RWPE2 (cell line): ENCODE measurements around the gene CGNL1.

Experiments
- ATAC-seq: fragments of 200-7000 bp; cut with Tn5 transposase; 3 replicates; pipeline ENCODE4 v1.9.1; 2021; ENCODE audit warnings: low read depth
- DNase-seq: peaks from one replicate; pipeline ENCODE4 v3.0.0-alpha.2; 2020; ENCODE audit warnings: low spot score
- H3K27ac ChIP-seq: fragments of 450-650 bp; 2 replicates; pipeline ENCODE4 v1.5.1; 2017; ENCODE audit warnings: mild to moderate bottlenecking; ENCODE audit not compliant: poor library complexity, severe bottlenecking
- H3K27me3 ChIP-seq: fragments of 250-450 bp; sonication (Bioruptor Pico); 2 replicates; pipeline ENCODE4 v1.5.1; 2021; ENCODE audit warnings: mild to moderate bottlenecking, moderate library complexity; ENCODE audit not compliant: insufficient read depth, poor library complexity, severe bottlenecking
- H3K36me3 ChIP-seq: fragments of 250-450 bp; sonication (Bioruptor Pico); 2 replicates; pipeline ENCODE4 v1.5.1; 2020; ENCODE audit warnings: low read depth, mild to moderate bottlenecking, moderate library complexity
- H3K4me1 ChIP-seq: fragments of 250-450 bp; sonication (Bioruptor Pico); 2 replicates; pipeline ENCODE4 v1.5.1; 2021; ENCODE audit warnings: mild to moderate bottlenecking, moderate library complexity; ENCODE audit not compliant: insufficient read depth, poor library complexity, severe bottlenecking
- H3K4me3 ChIP-seq: fragments of 250-450 bp; sonication (Bioruptor Pico); 2 replicates; pipeline ENCODE4 v1.5.1; 2021; ENCODE audit warnings: mild to moderate bottlenecking, moderate library complexity; ENCODE audit not compliant: severe bottlenecking
- H3K9me3 ChIP-seq: fragments of 250-450 bp; sonication (Bioruptor Pico); 2 replicates; pipeline ENCODE4 v1.5.1; 2021; ENCODE audit warnings: mild to moderate bottlenecking, moderate library complexity; ENCODE audit not compliant: severe bottlenecking
- CTCF ChIP-seq: fragments of 450-650 bp; IDR thresholded peaks from one replicate; pipeline ENCODE4 v1.5.1; 2017; ENCODE audit warnings: mild to moderate bottlenecking, moderate library complexity; ENCODE audit not compliant: poor library complexity, severe bottlenecking

Gene CGNL1

GRCh38 chr15:57363661-57364060 is 12.6 kb upstream of the CGNL1 start:
- no peak for DNase-seq
- Histone ChIP-seq H3K27ac (no peak overlapping the region), H3K4me1 (no peaks in the 10 kb centered on the region), H3K9me3 (no peaks in the 10 kb centered on the region), H3K4me3 (no peak overlapping the region), H3K36me3 (no peaks in the 10 kb centered on the region), H3K27me3 (no peaks in the 10 kb centered on the region)
- TF ChIP-seq CTCF: no peak
- no peak for ATAC-seq

GRCh38 chr15:57364282-57365007 is 11.9 kb upstream of the CGNL1 start:
- H3K27ac ChIP-seq: no peak overlapping the region
- H3K36me3 ChIP-seq: no peaks in the 10 kb centered on the region
- no peaks in the 10 kb centered on the region for H3K27me3 ChIP-seq
- H3K4me3 ChIP-seq: no peak overlapping the region
- TF ChIP-seq CTCF: no peak
- no peaks in the 10 kb centered on the region for H3K4me1 ChIP-seq
- no peaks in the 10 kb centered on the region for H3K9me3 ChIP-seq
- no peak for ATAC-seq
- DNase-seq: no peak

- Histone ChIP-seq H3K4me3 (no peak overlapping the region), H3K36me3 (no peaks in the 10 kb centered on the region), H3K27ac (no peak overlapping the region), H3K4me1 (no peaks in the 10 kb centered on the region), H3K9me3 (no peaks in the 10 kb centered on the region), H3K27me3 (no peaks in the 10 kb centered on the region)
- no peak for DNase-seq
- TF ChIP-seq CTCF: no peak
- ATAC-seq: no peak
These were observed 8.7 kb upstream of the CGNL1 start for GRCh38 chr15:57367556-57367955.

GRCh38 chr15:57370929-57371328 is 5.4 kb upstream of the CGNL1 start:
- Histone ChIP-seq H3K4me1 (no peaks in the 10 kb centered on the region), H3K36me3 (no peaks in the 10 kb centered on the region), H3K9me3 (no peaks in the 10 kb centered on the region), H3K4me3 (no peak overlapping the region), H3K27ac (no peak overlapping the region), H3K27me3 (peaks cover 5% of the 10 kb centered on the region)
- TF ChIP-seq CTCF: no peak
- no peak for ATAC-seq
- DNase-seq: no peak

GRCh38 chr15:57373251-57373881 is 2.9 kb upstream of the CGNL1 start:
- no peak for ATAC-seq
- DNase-seq: no peak
- H3K36me3 ChIP-seq: no peaks in the 10 kb centered on the region
- no peak for TF ChIP-seq CTCF
- peaks cover 18% of the 10 kb centered on the region for H3K27me3 ChIP-seq
- H3K27ac ChIP-seq: no peak overlapping the region
- H3K4me3 ChIP-seq: no peak overlapping the region
- no peaks in the 10 kb centered on the region for H3K9me3 ChIP-seq
- no peaks in the 10 kb centered on the region for H3K4me1 ChIP-seq
